NCI-H2196 treated with DMSO at 0.1 percent for 48 hours (cell line): ENCODE results near the gene CACNA1G.

Source experiments
- DNase-seq: peaks from one replicate; lab custom pipeline; 2025; ENCODE audit not compliant: unreplicated experiment; lab: John Stamatoyannopoulos, UW

CACNA1G gene

GRCh38 chr17:50629902-50630301, 69.4 kb downstream of the CACNA1G start:
- DNase-seq = no peak

- peak; percentile 50 for DNase-seq
Measured at GRCh38 chr17:50630524-50631194, 70.1 kb downstream of the CACNA1G start.

GRCh38 chr17:50631195-50631907, 70.8 kb downstream of the CACNA1G start:
- DNase-seq = no peak

GRCh38 chr17:50631908-50632571, 71.5 kb downstream of the CACNA1G start:
- DNase-seq = no peak

GRCh38 chr17:50632637-50633036, 72.1 kb downstream of the CACNA1G start:
- DNase-seq = no peak

GRCh38 chr17:50633683-50634082, 73.2 kb downstream of the CACNA1G start:
- no peak for DNase-seq

- DNase-seq = no peak
Measured at GRCh38 chr17:50634224-50634914, 73.9 kb downstream of the CACNA1G start, which contains the start of gene ABCC3. Gene ABCC3 (plus strand): TSS chr17:50634881. CDS start chr17:50634937, 56 bp downstream.

- no peak for DNase-seq
Measured at GRCh38 chr17:50634915-50635731, 74.6 kb downstream of the CACNA1G start.

- no peak for DNase-seq
Measured at GRCh38 chr17:50635732-50635981, 75.1 kb downstream of the CACNA1G start.

GRCh38 chr17:50635982-50636803, 75.7 kb downstream of the CACNA1G start:
- no peak for DNase-seq

- no peak for DNase-seq
Measured at GRCh38 chr17:50636804-50637195, 76.3 kb downstream of the CACNA1G start.

- no peak for DNase-seq
Measured at GRCh38 chr17:50637829-50638605, 77.5 kb downstream of the CACNA1G start.

- DNase-seq = no peak
Measured at GRCh38 chr17:50638606-50638965, 78.1 kb downstream of the CACNA1G start.

GRCh38 chr17:50638966-50639713, 78.6 kb downstream of the CACNA1G start:
- peak; percentile 92 for DNase-seq

GRCh38 chr17:50640686-50641351, 80.3 kb downstream of the CACNA1G start:
- no peak for DNase-seq

GRCh38 chr17:50641357-50641756, 80.8 kb downstream of the CACNA1G start:
- no peak for DNase-seq

- DNase-seq = no peak
Measured at GRCh38 chr17:50642071-50642721, 81.7 kb downstream of the CACNA1G start.
